NCI-H1092 treated with DMSO at 0.1 percent for 48 hours (cell line): ENCODE results near the gene AP2A2.

ENCODE experiments used
- DNase-seq: peaks from one replicate; lab custom pipeline; 2025; lab: John Stamatoyannopoulos, UW

The AP2A2 gene

DNA sequence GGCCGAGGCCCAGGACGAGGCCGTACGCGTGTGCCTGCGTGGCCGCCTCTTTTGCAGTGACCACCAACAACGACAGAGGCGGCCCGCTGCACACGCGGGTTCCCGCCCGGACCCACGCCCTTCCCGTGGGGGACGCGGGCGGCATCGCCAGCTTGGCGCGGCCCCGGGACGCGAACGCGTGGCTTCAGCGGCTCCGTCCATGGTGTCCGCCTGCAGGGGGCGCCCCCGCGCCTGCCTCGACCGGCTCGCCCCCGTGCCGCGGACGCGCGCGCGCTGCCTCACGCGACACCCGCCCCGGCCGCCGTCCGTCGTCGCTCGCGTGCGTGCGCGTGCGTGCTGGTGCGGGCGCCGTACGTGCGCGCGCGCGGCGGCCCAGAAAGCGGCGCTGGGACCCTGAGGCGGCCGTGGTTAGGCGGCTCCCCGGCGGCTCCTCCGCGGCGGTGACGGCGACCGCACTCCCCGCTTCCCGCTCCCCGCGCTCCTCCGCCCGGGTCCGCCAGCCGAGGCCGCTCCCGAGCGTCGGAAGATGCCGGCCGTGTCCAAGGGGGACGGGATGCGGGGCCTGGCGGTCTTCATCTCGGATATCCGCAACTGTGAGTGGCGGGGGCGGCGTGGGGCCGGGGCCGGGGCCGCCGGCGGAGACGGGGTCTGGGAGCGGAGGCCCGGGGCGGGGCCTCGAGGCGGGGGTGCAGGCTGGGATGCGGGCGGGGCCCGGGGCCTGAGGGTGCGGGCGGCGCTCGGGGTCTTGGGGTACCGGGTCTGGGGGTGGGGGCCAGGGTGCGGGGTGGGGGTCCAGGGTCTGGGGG lies at the start of gene AP2A2:
AP2A2 (plus strand) TSS at position 375 of the 806 bp plus-strand sequence; CDS start at position 527, 152 bp downstream.
- peak; percentile 83 for DNase-seq

DNA sequence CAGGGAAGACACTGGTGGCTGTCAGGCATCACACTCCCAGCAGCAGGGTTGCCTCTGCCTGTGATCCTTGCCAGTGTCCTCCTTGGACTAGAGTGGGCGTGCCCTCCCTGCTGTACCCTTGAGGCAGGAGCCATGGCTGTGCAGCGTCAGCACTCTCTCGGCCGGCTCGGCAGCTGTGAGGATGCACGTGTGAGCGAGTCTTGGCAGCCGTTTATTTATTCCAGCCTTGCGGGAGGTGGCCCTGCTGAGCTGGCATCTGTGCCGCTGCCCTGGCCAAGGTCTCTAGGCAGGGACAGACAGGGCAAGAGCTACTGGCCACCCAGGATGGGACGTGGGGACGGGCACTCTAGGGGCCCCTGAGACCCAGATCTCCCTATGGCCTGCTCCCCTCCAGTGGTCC lies 49.1 kb upstream of the AP2A2 start:
- DNase-seq: peak; percentile 47

DNA sequence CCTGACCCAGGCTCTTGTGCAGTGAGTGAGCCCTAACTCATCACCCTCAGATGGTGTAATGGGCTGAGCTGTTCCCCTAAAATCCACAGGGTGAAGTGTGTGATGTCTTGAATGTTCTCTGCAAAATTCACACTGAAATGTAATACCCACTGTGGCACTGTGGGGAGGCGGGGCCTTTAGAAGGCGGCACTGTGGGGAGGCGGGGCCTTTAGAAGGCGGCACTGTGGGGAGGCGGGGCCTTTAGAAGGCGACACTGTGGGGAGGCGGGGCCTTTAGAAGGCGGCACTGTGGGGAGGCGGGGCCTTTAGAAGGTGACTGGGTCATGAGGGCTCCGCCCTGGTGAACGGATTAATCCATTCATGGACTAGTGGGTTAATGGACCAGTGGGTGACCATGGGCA lies 48.1 kb upstream of the AP2A2 start:
- no peak for DNase-seq

DNA sequence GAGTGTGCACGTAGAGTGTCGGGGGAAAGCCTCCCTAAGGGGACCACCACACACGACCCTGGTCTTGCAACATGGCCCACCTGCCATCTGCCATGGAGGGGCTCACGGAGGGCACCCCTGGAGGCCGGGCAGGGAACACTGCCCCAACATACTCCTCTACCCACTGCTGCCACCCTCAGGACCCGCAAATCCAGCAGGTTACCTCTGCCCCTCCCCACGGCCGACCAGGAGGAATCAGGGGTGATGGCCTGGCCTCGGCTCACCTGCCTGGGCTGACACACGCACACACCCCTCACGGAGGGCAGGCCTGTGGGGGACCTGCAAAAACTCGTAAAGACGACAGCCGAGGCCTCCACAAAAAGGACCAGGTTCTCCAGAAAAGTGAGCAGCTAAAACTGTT lies 45.2 kb upstream of the AP2A2 start:
- no peak for DNase-seq

DNA sequence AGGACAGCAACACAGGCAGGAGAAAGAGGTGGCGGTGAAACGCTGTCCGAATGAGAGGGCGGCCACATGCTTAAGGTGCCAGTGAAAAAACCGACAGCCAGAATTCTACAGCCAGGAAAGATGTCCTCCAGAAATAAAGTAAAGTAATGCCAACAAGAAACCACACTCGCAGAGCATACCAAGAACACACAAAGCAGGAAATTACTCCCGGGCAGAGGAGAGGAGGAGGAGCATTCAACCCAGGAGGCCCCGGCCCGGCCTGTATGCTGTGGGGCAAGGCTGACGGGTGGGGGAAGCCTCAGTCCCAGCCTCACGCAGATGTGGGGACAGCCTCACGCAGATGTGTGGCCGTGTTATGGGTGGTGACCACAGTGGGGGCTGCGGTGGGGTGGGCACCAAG lies 43.1 kb upstream of the AP2A2 start:
- no peak for DNase-seq

- no peak for DNase-seq
Observed at GRCh38 chr11:883527-883926, 42.1 kb upstream of the AP2A2 start.

- no peak for DNase-seq
Observed at GRCh38 chr11:884578-885070, 41.0 kb upstream of the AP2A2 start.

DNA sequence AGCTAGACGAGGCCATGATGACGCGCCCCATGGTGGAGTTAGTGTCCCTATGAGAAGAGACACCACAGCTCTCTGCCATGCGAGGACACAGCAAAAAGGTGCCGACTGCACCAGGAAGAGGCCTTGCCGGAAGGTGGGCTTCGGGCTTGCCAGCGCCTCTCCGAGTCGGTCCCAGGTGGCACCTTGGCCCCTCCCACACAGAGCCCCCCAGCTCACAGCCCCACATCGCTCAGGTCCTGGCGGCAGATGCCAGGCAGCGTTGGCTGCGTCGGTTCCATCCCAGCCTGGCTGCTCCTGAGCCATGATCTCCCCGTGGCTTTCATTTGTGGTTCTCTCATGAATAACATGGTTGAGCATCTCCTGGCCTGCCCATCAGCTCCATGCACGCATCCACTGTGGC lies 39.1 kb upstream of the AP2A2 start:
- DNase-seq: no peak

DNA sequence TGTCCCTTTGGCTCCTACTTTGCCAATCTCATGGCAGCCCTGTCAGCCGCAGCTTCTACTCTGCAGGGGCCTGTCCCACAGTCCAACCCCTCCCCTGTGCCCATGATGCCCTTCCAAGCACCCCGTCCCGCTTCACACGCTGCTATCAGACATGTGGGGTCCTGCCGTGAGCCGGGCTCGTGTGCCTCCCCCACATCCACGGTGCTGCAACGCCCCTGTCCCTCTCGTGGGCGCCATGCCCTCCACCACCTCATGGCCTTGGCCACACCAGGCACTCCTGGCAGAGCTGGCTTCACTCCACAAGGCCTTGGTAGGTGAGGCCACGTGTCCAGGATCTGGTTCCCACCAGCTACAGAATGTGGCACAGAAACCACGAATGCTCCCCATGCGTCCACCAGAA lies 38.1 kb upstream of the AP2A2 start:
- DNase-seq: no peak

DNA sequence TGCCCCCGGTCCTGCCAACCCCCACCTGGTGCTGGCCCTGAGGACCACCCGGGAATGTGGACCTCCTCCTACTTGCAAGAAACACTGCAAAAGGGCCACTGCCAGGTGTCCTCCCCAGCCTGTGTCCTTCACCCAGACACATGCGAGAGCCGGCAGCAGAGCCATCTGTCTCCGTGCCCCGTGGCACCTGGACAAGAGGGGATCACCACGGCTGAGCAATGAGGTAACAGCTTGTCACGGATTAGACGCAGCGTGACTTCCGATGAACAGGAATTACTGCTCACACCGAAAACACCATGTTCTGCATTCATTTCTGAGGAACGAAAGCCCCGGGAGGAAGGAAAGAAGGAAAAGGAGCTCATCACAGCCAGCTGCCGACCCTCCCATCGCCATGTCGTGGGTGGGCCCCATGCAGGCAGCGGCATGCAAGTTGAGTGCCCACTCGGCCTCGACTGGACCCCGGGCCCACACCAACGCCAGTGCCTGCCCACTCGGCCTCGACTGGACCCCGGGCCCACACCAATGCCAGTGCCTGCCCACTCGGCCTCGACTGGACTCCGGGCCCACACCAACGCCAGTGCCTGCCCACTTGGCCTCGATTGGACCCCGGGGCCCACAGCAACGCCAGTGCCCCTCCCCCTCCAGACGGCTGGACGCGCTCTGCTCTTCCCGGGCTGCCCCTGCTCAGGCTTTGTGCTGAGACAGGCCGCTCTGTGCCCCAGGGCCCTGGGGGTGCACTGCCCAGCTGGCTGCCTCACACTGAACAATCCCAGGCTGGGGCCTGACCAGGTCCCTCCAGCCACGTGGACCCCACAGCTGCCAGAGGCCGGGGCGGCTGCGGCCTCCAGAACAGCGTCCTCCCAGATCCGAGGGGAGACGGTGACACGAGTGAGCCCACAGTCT lies 37.1 kb upstream of the AP2A2 start:
- no peak for DNase-seq

GRCh38 chr11:889257-889656 lies 36.4 kb upstream of the AP2A2 start:
- no peak for DNase-seq

- DNase-seq: no peak
Observed at GRCh38 chr11:889687-890475, 35.8 kb upstream of the AP2A2 start.

DNA sequence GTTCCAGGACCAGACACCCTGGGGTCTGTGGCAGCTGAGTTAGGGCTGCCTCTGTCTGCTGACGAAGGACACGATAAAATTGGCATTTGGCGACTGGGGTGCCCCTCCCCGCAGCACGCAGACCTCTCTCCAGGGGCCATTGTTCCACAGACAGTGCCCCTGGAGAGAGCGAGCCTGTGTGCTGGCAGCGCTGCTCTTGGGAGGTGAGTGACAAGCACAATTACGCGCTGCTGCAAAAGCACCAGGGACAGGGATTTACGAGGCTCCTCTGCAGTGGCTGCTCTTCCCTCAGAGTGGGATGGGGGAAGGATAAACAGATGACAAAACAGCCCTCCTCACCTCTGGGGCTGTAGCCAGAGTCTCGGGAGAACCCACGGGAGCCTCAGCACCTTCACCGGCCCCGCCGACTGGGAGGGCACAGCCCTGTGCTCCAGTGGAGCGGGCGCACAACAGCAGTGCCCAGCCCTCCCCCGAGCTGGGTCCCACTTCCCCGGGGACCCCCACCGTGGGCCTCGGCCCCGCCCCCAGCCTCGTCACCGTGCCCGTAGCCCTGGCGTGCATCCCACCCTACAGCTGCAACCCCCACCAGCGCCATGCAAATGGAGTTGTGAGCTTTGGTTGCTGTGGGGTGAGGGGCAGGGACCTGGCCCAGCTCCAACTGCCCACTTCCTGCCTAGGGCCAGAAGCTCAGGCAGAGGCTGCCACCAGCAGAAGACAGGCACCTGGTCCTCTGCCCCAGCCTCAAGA lies 34.7 kb upstream of the AP2A2 start:
- DNase-seq: peak; percentile 85

GRCh38 chr11:893008-893654 lies 32.5 kb upstream of the AP2A2 start:
- no peak for DNase-seq

- no peak for DNase-seq
Observed at GRCh38 chr11:894575-895201, 31.0 kb upstream of the AP2A2 start.

GRCh38 chr11:895331-896110 lies 30.1 kb upstream of the AP2A2 start:
- no peak for DNase-seq

DNA sequence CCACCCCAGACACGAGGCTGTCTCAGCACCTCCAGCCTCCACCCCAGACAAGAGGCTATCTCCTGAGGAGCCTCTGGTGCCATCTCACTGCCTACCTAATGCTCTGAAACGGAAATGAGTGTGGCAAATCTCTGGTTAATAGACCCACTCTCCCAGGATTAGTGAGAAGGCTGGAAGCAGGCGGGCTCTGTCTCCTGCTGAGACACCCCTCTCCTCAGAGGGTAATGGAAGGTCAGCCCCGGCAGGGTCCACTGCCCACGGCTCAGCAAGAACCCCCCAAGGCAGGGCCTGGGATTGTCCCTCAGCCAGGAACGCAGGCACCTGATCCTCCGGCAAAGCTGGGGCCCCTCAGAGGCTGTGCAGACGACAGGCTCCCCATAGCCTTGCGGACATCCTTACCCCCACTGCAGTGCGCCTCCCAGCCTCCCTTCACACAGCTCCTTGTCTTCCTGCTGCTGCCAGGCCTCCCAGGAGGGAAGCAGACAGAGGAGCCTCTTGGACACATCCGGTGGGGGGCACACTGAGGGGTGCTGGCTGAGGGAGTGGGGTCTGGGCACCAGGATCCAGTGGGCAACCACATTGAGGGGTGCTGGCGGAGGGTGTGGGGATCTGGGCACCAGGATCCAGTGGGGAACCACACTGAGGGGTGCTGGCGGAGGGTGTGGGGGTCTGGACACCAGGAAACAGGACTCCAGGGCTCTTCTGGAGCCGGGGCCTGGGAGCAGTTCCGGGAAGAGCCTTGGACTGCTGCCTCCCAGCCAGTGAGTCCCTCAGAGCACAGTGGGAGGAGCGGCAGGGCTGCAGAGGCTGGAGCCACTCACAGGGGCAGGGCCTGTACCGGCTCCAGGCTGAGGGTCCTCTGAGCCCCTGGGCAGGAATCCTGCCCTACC lies 28.2 kb upstream of the AP2A2 start:
- no peak for DNase-seq

GRCh38 chr11:898143-898511 lies 27.5 kb upstream of the AP2A2 start:
- peak; percentile 8 for DNase-seq
